Neutrophil (primary cell): ENCODE measurements around the gene C13orf46.

Experiments used
- H3K27ac ChIP-seq: fragments of 200-600 bp; sonication (generic); 2 replicates; pipeline ENCODE4 v1.5.1; 2016; ENCODE audit warnings: mild to moderate bottlenecking, moderate library complexity
- H3K27me3 ChIP-seq: fragments of 200-600 bp; sonication (generic); 2 replicates; pipeline ENCODE4 v1.6.0; 2016; ENCODE audit warnings: mild to moderate bottlenecking
- H3K36me3 ChIP-seq: fragments of 200-600 bp; sonication (generic); 2 replicates; pipeline ENCODE4 v1.5.1; 2017
- H3K4me1 ChIP-seq, 2 experiments: fragments of 200-600 bp in 1 of 2; sonication (generic) in 1 of 2; 1 replicate in 1 of 2; 2 replicates in 1 of 2; pipeline versions ENCODE4 v1.5.1 to v1.6.1; 2013 to 2016; ENCODE audit warnings: low read depth in 1 of 2, low read length in 1 of 2, mild to moderate bottlenecking in 1 of 2, moderate library complexity in 1 of 2; ENCODE audit not compliant: control insufficient read depth in 1 of 2, insufficient read depth in 1 of 2
- H3K4me3 ChIP-seq, 2 experiments: fragments of 200-600 bp in 1 of 2; sonication (generic) in 1 of 2; 1 replicate in 1 of 2; 2 replicates in 1 of 2; pipeline ENCODE4 v1.5.1; 2013 to 2016; ENCODE audit warnings: low read depth in 1 of 2, low read length in 1 of 2, mild to moderate bottlenecking in 1 of 2, moderate library complexity in 1 of 2
- H3K9me3 ChIP-seq: fragments of 200-600 bp; sonication (generic); 2 replicates; pipeline ENCODE4 v1.5.1; 2016
- TF ChIP-seq, protein P1 (sequence below): fragments of 200-600 bp; sonication (generic); IDR thresholded peaks from 2 replicates; pipeline ENCODE4 v1.5.1; 2016; ENCODE audit warnings: antibody characterized with exemption

C13orf46 gene

DNA sequence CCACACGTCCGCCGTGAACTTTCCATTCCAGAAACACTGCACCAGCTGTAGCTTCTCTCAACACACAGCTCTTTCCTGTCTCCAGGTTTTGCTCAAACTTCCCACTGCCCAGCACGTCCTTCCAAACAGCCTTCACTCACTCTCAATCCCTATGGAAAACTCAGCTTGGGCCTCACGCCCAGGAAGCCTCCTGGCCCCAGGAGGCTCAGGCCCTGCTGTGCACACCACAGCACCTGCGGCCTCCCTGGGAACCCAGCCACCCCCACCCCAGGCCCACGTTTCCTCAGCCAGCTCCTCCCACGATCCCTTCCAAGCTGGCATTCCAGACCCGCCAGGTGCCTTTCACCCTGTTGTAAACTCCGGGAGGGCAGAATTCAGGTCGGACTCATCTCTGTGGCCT lies 35.2 kb downstream of the C13orf46 start:
- Histone ChIP-seq H3K27me3 (peaks cover 28% of the 10 kb centered on the region), H3K9me3 (no peaks in the 10 kb centered on the region), H3K4me3 (no peak overlapping the region), H3K27ac (no peak overlapping the region), H3K4me1 (no peaks in the 10 kb centered on the region), H3K36me3 (no peaks in the 10 kb centered on the region)
- TF ChIP-seq, protein P1, sequence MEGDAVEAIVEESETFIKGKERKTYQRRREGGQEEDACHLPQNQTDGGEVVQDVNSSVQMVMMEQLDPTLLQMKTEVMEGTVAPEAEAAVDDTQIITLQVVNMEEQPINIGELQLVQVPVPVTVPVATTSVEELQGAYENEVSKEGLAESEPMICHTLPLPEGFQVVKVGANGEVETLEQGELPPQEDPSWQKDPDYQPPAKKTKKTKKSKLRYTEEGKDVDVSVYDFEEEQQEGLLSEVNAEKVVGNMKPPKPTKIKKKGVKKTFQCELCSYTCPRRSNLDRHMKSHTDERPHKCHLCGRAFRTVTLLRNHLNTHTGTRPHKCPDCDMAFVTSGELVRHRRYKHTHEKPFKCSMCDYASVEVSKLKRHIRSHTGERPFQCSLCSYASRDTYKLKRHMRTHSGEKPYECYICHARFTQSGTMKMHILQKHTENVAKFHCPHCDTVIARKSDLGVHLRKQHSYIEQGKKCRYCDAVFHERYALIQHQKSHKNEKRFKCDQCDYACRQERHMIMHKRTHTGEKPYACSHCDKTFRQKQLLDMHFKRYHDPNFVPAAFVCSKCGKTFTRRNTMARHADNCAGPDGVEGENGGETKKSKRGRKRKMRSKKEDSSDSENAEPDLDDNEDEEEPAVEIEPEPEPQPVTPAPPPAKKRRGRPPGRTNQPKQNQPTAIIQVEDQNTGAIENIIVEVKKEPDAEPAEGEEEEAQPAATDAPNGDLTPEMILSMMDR = no peak

DNA sequence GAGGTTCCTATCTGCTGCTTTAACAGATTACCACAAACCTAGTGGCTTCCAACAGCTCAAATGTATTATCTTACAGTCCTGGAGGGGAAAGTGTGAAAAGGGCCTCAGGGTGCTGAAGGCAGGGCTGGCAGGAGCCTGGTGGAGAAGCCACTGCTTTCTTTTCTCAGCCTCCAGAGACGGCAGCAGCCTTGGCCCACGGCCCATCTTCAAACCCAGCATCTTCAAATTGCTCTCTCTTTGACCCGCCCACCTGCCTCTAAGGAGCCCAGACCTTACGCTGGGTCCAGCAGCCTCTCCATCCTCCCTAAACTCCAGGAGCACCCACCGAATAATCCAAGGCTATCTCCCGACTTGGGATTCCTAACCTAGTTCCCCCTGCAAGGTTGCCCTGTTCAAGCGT lies 35.6 kb downstream of the C13orf46 start:
- TF ChIP-seq, protein P1 = no peak
- Histone ChIP-seq H3K4me3 (no peak overlapping the region), H3K9me3 (no peaks in the 10 kb centered on the region)

DNA sequence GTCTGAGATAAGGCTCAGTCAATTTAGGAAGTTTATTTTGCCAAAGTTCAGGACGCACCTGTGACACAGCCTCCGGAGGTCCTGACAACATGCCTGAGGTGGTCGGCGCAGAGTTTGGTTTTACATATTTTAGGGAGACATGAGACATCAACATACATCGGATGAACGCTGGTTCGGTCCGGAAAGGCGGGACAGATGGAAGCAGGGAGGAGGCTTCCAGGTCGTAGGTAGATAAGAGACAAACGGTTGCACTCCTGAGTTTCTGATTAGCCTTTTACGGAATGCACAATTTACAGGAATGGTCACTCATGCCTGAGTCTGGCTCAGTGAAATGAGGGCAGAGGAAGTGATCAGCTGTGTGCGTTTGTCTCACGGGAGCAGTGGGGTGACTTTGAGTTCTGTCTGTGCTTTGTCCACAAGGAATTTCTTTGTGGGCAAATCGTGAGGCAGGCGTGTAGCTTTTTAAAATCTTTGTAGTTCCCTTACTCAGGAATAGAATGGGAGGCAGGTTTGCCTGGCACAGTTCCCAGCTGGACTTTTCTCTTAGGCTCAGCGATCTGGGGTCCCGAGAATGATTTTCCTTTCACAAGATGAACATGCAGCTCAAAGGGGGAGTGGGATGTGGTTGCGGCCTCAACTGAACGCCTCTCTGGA lies 36.2 kb downstream of the C13orf46 start:
- Histone ChIP-seq H3K27me3 (peaks cover 28% of the 10 kb centered on the region), H3K9me3 (no peaks in the 10 kb centered on the region), H3K36me3 (no peaks in the 10 kb centered on the region), H3K4me1 (no peaks in the 10 kb centered on the region), H3K4me3 (no peak overlapping the region), H3K27ac (no peak overlapping the region)
- TF ChIP-seq, protein P1 = no peak

More for the DNA sequence above, 35.6 kb downstream of the C13orf46 start:
- Histone ChIP-seq H3K27me3 (peaks cover 28% of the 10 kb centered on the region), H3K27ac (no peak overlapping the region), H3K36me3 (no peaks in the 10 kb centered on the region), H3K4me1 (no peaks in the 10 kb centered on the region)

DNA sequence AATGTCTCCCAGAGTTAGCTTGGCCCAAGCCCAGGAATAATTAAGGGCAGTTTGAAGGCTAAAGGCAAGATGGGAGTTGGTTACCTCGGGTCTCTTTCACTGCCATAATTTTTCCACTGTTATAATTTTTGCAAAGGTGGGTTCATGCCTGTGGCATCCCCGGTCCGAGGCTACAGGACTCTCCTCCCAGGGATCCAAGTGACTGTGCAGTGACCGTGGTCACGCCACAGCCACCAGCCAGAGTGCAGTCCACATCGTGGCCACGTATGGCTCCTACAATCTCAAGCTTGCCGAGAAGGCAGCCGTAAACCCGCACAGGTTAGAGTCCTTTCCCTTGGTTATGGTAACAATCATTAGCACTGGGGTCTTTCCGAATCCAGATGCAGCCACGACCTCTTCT lies 36.8 kb downstream of the C13orf46 start:
- H3K4me3 ChIP-seq = no peak overlapping the region
- H3K36me3 ChIP-seq = no peaks in the 10 kb centered on the region
- TF ChIP-seq, protein P1 = no peak
- no peaks in the 10 kb centered on the region for H3K4me1 ChIP-seq
- H3K9me3 ChIP-seq = no peaks in the 10 kb centered on the region
- peaks cover 30% of the 10 kb centered on the region for H3K27me3 ChIP-seq
- H3K27ac ChIP-seq = no peak overlapping the region

DNA sequence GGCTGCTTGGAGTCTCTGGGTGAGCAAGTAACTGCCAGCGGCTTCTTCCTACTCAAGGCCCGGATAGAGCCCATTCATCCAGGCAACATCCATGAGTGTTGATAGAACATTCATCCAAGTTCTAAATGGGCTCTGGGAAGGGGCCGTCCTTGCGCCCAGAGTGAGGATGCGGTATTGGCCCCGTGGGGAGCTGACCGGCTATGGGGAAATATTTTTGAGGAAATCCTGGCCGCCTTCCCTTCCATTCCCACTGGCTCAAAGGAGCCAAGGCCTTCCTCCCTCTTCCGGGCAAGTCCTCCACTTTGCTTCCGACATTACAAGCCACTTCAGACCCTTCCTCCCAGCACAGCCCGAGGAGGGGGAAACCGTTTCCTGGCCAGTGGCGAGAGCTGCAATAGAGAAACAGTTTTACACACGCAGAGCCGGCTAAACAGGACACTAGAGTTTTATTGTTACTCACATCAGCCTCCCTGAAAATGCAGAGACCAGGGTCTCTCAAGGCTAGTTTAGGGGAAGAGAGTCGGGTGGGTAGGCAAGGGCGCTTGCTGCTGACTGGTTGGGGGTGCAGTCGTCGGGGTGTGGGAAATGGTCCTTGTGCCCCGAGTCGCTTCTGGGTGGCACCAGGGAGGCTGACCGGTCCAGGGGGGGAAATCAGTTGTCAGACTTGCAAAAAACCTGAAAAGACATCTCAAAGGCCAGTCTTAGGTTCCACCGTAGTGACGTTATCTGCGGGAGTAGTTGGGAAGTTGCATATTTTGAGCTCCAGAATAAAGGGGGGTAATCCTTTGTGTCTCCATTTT lies 37.5 kb downstream of the C13orf46 start:
- H3K4me1 ChIP-seq = no peaks in the 10 kb centered on the region
- H3K27ac ChIP-seq = no peak overlapping the region
- TF ChIP-seq, protein P1 = no peak
- no peak overlapping the region for H3K4me3 ChIP-seq
- H3K36me3 ChIP-seq = no peaks in the 10 kb centered on the region
- H3K27me3 ChIP-seq = peaks cover 32% of the 10 kb centered on the region
- no peaks in the 10 kb centered on the region for H3K9me3 ChIP-seq
